WTC11 (cell line): Measurements from ENCODE around the gene ATL3. TPM values are rescaled to one million over a fixed set of nuclear protein-coding genes. Genes with fewer than 3 reads are reported as not detected.

ENCODE experiments used
- ATAC-seq: fragments of 200-7000 bp; cut with Tn5 transposase; 2 replicates; pipeline ENCODE4 v1.10.0; 2021; ENCODE audit warnings: mild to moderate bottlenecking, moderate library complexity
- CTCF ChIA-PET: fragments of 300-600 bp; sonication (Branson Sonifier 250); formaldehyde crosslinking; loops from one replicate; lab custom pipeline; 2021; ENCODE audit warnings: antibody characterized with exemption; lab: Charles Lee
- POLR2A ChIA-PET: fragments of 350-600 bp; sonication (Branson Sonifier 250); formaldehyde crosslinking; loops from one replicate; lab custom pipeline; 2021; ENCODE audit warnings: antibody characterized with exemption; lab: Charles Lee
- DNase-seq: peaks from one replicate; pipeline ENCODE4 v3.0.0; 2021; ENCODE audit warnings: low spot score
- H3K27ac Mint-ChIP-seq: 2 replicates; pipeline ENCODE4 v1.8.0; 2021; ENCODE audit warnings: mixed read lengths
- H3K27me3 Mint-ChIP-seq: 2 replicates; pipeline ENCODE4 v1.8.0; 2021; ENCODE audit warnings: low read depth, mild to moderate bottlenecking, moderate library complexity, mixed read lengths
- H3K36me3 Mint-ChIP-seq: 2 replicates; pipeline ENCODE4 v1.8.0; 2021; ENCODE audit warnings: mixed read lengths
- H3K4me1 Mint-ChIP-seq: 2 replicates; pipeline ENCODE4 v1.8.0; 2022; ENCODE audit warnings: mixed read lengths
- H3K4me3 Mint-ChIP-seq: 2 replicates; pipeline ENCODE4 v1.8.0; 2021; ENCODE audit warnings: mild to moderate bottlenecking, moderate library complexity, mixed read lengths
- H3K9me3 Mint-ChIP-seq: 2 replicates; pipeline ENCODE4 v1.8.0; 2021; ENCODE audit warnings: mixed read lengths
- AR ChIP-seq: fragments of 250-450 bp; sonication (Bioruptor Pico); IDR thresholded peaks from 2 replicates; pipeline ENCODE4 v1.9.0; 2021; ENCODE audit warnings: mild to moderate bottlenecking
- CREB1 ChIP-seq: sonication (generic); formaldehyde crosslinking; IDR thresholded peaks from 2 replicates; pipeline ENCODE4 v1.8.0; 2023; ENCODE audit warnings: mild to moderate bottlenecking, missing genetic modification reagents
- IRF1 ChIP-seq: sonication (generic); formaldehyde crosslinking; IDR thresholded peaks from 2 replicates; pipeline ENCODE4 v1.8.0; 2023; ENCODE audit warnings: missing genetic modification reagents
- IRF2 ChIP-seq: sonication (generic); formaldehyde crosslinking; IDR thresholded peaks from 2 replicates; pipeline ENCODE4 v1.8.0; 2022; ENCODE audit warnings: low read depth, missing genetic modification reagents, borderline replicate concordance
- JAZF1 ChIP-seq: fragments of 250-450 bp; sonication (Bioruptor Pico); IDR thresholded peaks from 2 replicates; pipeline ENCODE4 v1.9.0; 2021; ENCODE audit warnings: moderate library complexity, mild to moderate bottlenecking, inconsistent platforms
- JUN ChIP-seq: sonication (generic); formaldehyde crosslinking; IDR thresholded peaks from 2 replicates; pipeline ENCODE4 v1.8.0; 2023; ENCODE audit warnings: mild to moderate bottlenecking, missing genetic modification reagents
- NFATC4 ChIP-seq: fragments of 250-450 bp; sonication (Bioruptor Pico); IDR thresholded peaks from 2 replicates; pipeline ENCODE4 v1.9.0; 2021; ENCODE audit warnings: mild to moderate bottlenecking
- OVOL2 ChIP-seq: fragments of 250-450 bp; sonication (Bioruptor Pico); IDR thresholded peaks from 2 replicates; pipeline ENCODE4 v1.9.0; 2021; ENCODE audit warnings: mild to moderate bottlenecking, borderline replicate concordance
- SMAD4 ChIP-seq: sonication (generic); formaldehyde crosslinking; IDR thresholded peaks from 2 replicates; pipeline ENCODE4 v1.8.0; 2022; ENCODE audit warnings: mild to moderate bottlenecking, missing genetic modification reagents
- SP1 ChIP-seq: sonication (generic); formaldehyde crosslinking; conservative IDR thresholded peaks from 2 replicates; pipeline ENCODE4 v1.8.1; 2022; ENCODE audit warnings: missing genetic modification reagents
- TEAD4 ChIP-seq: sonication (generic); formaldehyde crosslinking; IDR thresholded peaks from 2 replicates; pipeline ENCODE4 v1.8.0; 2022; ENCODE audit warnings: mild to moderate bottlenecking, missing genetic modification reagents
- TP53 ChIP-seq: sonication (generic); formaldehyde crosslinking; IDR thresholded peaks from 2 replicates; pipeline ENCODE4 v1.8.1; 2023; ENCODE audit warnings: mild to moderate bottlenecking, missing genetic modification reagents
- ZNF219 ChIP-seq: sonication (generic); formaldehyde crosslinking; IDR thresholded peaks from 2 replicates; pipeline ENCODE4 v1.8.0; 2023; ENCODE audit warnings: missing genetic modification reagents, mild to moderate bottlenecking, borderline replicate concordance
- ZNF232 ChIP-seq: sonication (generic); formaldehyde crosslinking; IDR thresholded peaks from 2 replicates; pipeline ENCODE4 v1.8.0; 2022; ENCODE audit warnings: mild to moderate bottlenecking, missing genetic modification reagents
- ZNF281 ChIP-seq: sonication (generic); formaldehyde crosslinking; IDR thresholded peaks from 2 replicates; pipeline ENCODE4 v1.8.0; 2023; ENCODE audit warnings: mild to moderate bottlenecking, missing genetic modification reagents
- ZNF396 ChIP-seq: fragments of 250-450 bp; sonication (Bioruptor Pico); IDR thresholded peaks from 2 replicates; pipeline ENCODE4 v1.8.0; 2021; ENCODE audit warnings: mild to moderate bottlenecking, moderate library complexity, borderline replicate concordance
- ZNF671 ChIP-seq: fragments of 250-450 bp; sonication (Bioruptor Pico); IDR thresholded peaks from 2 replicates; pipeline ENCODE4 v1.8.0; 2021; ENCODE audit warnings: mild to moderate bottlenecking
- total RNA-seq: library from RNA; stranded (reverse); gene quantifications from 3 replicates; pipeline ENCODE4 v1.2.3, GENCODE V29; 2021
- TF ChIP-seq, protein P1 (sequence below): sonication (generic); formaldehyde crosslinking; IDR thresholded peaks from 2 replicates; pipeline ENCODE4 v1.8.0; 2023; ENCODE audit warnings: missing genetic modification reagents, mild to moderate bottlenecking, borderline replicate concordance
- TF ChIP-seq, protein P2 (sequence below): fragments of 250-450 bp; sonication (Bioruptor Pico); IDR thresholded peaks from 2 replicates; pipeline ENCODE4 v1.8.0; 2021; ENCODE audit warnings: mild to moderate bottlenecking
- TF ChIP-seq, protein P3 (sequence below): sonication (generic); formaldehyde crosslinking; IDR thresholded peaks from 2 replicates; pipeline ENCODE4 v1.8.1; 2022; ENCODE audit warnings: low read depth, mild to moderate bottlenecking, moderate library complexity, missing genetic modification reagents, borderline replicate concordance
- TF ChIP-seq, protein P4 (sequence below): sonication (generic); formaldehyde crosslinking; IDR thresholded peaks from 2 replicates; pipeline ENCODE4 v1.8.0; 2022; ENCODE audit warnings: mild to moderate bottlenecking, missing genetic modification reagents

Gene ATL3
- total RNA-seq, 1 experiment from 2014 or later, result 32.1 TPM

- ATAC-seq (peak; percentile 56), DNase-seq (peak; percentile 35)
- no peaks in the 10 kb centered on the region for H3K9me3 Mint-ChIP-seq
- peaks cover 59% of the 10 kb centered on the region for H3K4me1 Mint-ChIP-seq
- H3K4me3 Mint-ChIP-seq, result peak overlapping the region; percentile 78
- H3K27me3 Mint-ChIP-seq, result peaks cover 33% of the 10 kb centered on the region
- H3K36me3 Mint-ChIP-seq, result peaks cover 8% of the 10 kb centered on the region
- ChIA-PET CTCF (interaction anchor here (2.3 kb wide), 1 partner anchor 132 kb away, joined by 7 read pairs; no protein-coding TSS in a partner anchor), POLR2A (interaction anchor here (0.6 kb wide), 1 partner anchor 59 kb away, joined by 3 read pairs; no protein-coding TSS in a partner anchor)
- peak overlapping the region; percentile 46 for H3K27ac Mint-ChIP-seq
- no peak for TF ChIP-seq TEAD4 (CRISPR knock-in tag)
- no peak for TF ChIP-seq NFATC4 (CRISPR knock-in tag)
- TF ChIP-seq, protein P1, sequence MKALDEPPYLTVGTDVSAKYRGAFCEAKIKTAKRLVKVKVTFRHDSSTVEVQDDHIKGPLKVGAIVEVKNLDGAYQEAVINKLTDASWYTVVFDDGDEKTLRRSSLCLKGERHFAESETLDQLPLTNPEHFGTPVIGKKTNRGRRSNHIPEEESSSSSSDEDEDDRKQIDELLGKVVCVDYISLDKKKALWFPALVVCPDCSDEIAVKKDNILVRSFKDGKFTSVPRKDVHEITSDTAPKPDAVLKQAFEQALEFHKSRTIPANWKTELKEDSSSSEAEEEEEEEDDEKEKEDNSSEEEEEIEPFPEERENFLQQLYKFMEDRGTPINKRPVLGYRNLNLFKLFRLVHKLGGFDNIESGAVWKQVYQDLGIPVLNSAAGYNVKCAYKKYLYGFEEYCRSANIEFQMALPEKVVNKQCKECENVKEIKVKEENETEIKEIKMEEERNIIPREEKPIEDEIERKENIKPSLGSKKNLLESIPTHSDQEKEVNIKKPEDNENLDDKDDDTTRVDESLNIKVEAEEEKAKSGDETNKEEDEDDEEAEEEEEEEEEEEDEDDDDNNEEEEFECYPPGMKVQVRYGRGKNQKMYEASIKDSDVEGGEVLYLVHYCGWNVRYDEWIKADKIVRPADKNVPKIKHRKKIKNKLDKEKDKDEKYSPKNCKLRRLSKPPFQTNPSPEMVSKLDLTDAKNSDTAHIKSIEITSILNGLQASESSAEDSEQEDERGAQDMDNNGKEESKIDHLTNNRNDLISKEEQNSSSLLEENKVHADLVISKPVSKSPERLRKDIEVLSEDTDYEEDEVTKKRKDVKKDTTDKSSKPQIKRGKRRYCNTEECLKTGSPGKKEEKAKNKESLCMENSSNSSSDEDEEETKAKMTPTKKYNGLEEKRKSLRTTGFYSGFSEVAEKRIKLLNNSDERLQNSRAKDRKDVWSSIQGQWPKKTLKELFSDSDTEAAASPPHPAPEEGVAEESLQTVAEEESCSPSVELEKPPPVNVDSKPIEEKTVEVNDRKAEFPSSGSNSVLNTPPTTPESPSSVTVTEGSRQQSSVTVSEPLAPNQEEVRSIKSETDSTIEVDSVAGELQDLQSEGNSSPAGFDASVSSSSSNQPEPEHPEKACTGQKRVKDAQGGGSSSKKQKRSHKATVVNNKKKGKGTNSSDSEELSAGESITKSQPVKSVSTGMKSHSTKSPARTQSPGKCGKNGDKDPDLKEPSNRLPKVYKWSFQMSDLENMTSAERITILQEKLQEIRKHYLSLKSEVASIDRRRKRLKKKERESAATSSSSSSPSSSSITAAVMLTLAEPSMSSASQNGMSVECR, result no peak
- no peak for TF ChIP-seq JUN (CRISPR knock-in tag)
- no peak for TF ChIP-seq ZNF281 (CRISPR knock-in tag)
- no peak for TF ChIP-seq IRF1 (CRISPR knock-in tag)
- TF ChIP-seq OVOL2 (CRISPR knock-in tag), result no peak
- TF ChIP-seq, protein P2, sequence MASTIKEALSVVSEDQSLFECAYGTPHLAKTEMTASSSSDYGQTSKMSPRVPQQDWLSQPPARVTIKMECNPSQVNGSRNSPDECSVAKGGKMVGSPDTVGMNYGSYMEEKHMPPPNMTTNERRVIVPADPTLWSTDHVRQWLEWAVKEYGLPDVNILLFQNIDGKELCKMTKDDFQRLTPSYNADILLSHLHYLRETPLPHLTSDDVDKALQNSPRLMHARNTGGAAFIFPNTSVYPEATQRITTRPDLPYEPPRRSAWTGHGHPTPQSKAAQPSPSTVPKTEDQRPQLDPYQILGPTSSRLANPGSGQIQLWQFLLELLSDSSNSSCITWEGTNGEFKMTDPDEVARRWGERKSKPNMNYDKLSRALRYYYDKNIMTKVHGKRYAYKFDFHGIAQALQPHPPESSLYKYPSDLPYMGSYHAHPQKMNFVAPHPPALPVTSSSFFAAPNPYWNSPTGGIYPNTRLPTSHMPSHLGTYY, result no peak
- TF ChIP-seq TP53 (CRISPR knock-in tag), result peak; percentile 56; the same call in 1 of the 2 replicates
- TF ChIP-seq, protein P3, sequence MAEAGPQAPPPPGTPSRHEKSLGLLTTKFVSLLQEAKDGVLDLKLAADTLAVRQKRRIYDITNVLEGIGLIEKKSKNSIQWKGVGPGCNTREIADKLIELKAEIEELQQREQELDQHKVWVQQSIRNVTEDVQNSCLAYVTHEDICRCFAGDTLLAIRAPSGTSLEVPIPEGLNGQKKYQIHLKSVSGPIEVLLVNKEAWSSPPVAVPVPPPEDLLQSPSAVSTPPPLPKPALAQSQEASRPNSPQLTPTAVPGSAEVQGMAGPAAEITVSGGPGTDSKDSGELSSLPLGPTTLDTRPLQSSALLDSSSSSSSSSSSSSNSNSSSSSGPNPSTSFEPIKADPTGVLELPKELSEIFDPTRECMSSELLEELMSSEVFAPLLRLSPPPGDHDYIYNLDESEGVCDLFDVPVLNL, result no peak
- no peak for TF ChIP-seq ZNF396
- TF ChIP-seq, protein P4, sequence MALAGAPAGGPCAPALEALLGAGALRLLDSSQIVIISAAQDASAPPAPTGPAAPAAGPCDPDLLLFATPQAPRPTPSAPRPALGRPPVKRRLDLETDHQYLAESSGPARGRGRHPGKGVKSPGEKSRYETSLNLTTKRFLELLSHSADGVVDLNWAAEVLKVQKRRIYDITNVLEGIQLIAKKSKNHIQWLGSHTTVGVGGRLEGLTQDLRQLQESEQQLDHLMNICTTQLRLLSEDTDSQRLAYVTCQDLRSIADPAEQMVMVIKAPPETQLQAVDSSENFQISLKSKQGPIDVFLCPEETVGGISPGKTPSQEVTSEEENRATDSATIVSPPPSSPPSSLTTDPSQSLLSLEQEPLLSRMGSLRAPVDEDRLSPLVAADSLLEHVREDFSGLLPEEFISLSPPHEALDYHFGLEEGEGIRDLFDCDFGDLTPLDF (CRISPR knock-in tag), result no peak
- TF ChIP-seq JAZF1 (CRISPR knock-in tag), result no peak
- no peak for TF ChIP-seq SP1 (CRISPR knock-in tag)
- TF ChIP-seq SMAD4 (CRISPR knock-in tag), result no peak
- TF ChIP-seq AR (CRISPR knock-in tag), result no peak
- no peak for TF ChIP-seq CREB1
- 0 out of 2 replicates have a peak, but pooled peaks have one; percentile 26 for TF ChIP-seq ZNF219 (CRISPR knock-in tag)
- TF ChIP-seq ZNF232 (CRISPR knock-in tag), result no peak
- no peak for TF ChIP-seq IRF2 (CRISPR knock-in tag)
- TF ChIP-seq ZNF671, result no peak
These were observed 60.4 kb downstream of the ATL3 start for GRCh38 chr11:63610604-63611394.
